Right lobe of liver (tissue), 6 donors: ENCODE results near the gene DIPK1B. TPM values are rescaled to one million over a fixed set of nuclear protein-coding genes. Genes with fewer than 3 reads are reported as not detected.

Experiments used
- ATAC-seq, 4 donors: fragments of 200-7000 bp; cut with Tn5 transposase; one replicate each; pipeline ENCODE4 v1.9.1; 2020; ENCODE audit warnings: mild to moderate bottlenecking in 4 of 4, moderate library complexity in 4 of 4
- DNase-seq, 3 donors: peaks; one replicate each; pipeline ENCODE4 v3.0.0-alpha.2; 2020
- H3K27ac ChIP-seq, 3 donors: fragments of 200-600 bp; one replicate each; pipeline ENCODE4 v1.8.0; 2022
- H3K27me3 ChIP-seq, 2 donors: fragments of 200-600 bp; one replicate each; pipeline ENCODE4 v1.8.0; 2022
- H3K36me3 ChIP-seq, 4 donors: fragments of 200-600 bp; sonication (generic) in 1 of 4; one replicate each; pipeline versions ENCODE4 v1.5.1 to v1.8.0; 2017 to 2022; ENCODE audit warnings: control low read depth in 1 of 4
- H3K4me1 ChIP-seq, 4 donors: fragments of 200-600 bp; sonication (generic) in 1 of 4; one replicate each; pipeline versions ENCODE4 v1.5.1 to v1.8.0; 2017 to 2022; ENCODE audit warnings: control low read depth in 1 of 4
- H3K4me3 ChIP-seq, 3 donors: fragments of 200-600 bp; one replicate each; pipeline ENCODE4 v1.8.0; 2022
- H3K9me3 ChIP-seq, 4 donors: fragments of 200-600 bp; sonication (generic) in 1 of 4; one replicate each; pipeline versions ENCODE4 v1.5.1 to v1.8.0; 2017 to 2022; ENCODE audit warnings: control low read depth in 1 of 4
- POLR2A ChIP-seq: fragments of 450-650 bp; IDR thresholded peaks from one replicate; pipeline ENCODE4 v1.6.1; 2017; ENCODE audit warnings: antibody characterized with exemption, mild to moderate bottlenecking
- WGBS: methylation state at CpG from one replicate; pipeline ENCODE4 v1.1.6; 2018; ENCODE audit warnings: low coverage, low lambda C conversion rate; ENCODE audit not compliant: insufficient coverage; ENCODE audit errors: missing lambda C conversion rate; 5-methylcytosine and 5-hydroxymethylcytosine counted together
- intact Hi-C, 2 donors: fragments of 100-400 bp; cut with DNase I; formaldehyde crosslinking; loops; one replicate each; pipeline versions ENCODE4 v1.11.2 to v1.14.1; 2022
- total RNA-seq, 6 experiments: library from RNA; depleted of rRNA in 2 of 6; stranded (reverse); fragments of >200 nt in 2 of 6; fragmentation: NEBNext Ultra II Directional in 3 of 6; extraction: Animal tissue kit (Norgen Biotek cat#: 25700) in 3 of 6; gene quantifications; one replicate each; pipeline versions ENCODE4 v1.1.0 to v1.2.4, GENCODE V29; 2016 to 2023
- TF ChIP-seq, protein P1 (sequence below), 4 donors: fragments of 200-600 bp in 3 of 4; fragments of 450-650 bp in 1 of 4; IDR thresholded peaks; one replicate each; pipeline versions ENCODE4 v1.5.1 to v1.8.0; 2016 to 2022; ENCODE audit warnings: antibody characterized with exemption in 4 of 4, mild to moderate bottlenecking in 2 of 4
- donor health status: DM: no; HTN: yes; CAD: no.
- donor health status: DM: no; HTN: no; CAD: no.
- donor health status: DM: no; HTN: no; CAD: no.
- donor health status: DM: no; HTN: yes; CAD: no.
- donor health status: DM: no; HTN: yes; CAD: no.

DIPK1B gene
- total RNA-seq, 6 experiments from 2014 or later = 1.4 to 7.7 (median 5.1) TPM

DNA sequence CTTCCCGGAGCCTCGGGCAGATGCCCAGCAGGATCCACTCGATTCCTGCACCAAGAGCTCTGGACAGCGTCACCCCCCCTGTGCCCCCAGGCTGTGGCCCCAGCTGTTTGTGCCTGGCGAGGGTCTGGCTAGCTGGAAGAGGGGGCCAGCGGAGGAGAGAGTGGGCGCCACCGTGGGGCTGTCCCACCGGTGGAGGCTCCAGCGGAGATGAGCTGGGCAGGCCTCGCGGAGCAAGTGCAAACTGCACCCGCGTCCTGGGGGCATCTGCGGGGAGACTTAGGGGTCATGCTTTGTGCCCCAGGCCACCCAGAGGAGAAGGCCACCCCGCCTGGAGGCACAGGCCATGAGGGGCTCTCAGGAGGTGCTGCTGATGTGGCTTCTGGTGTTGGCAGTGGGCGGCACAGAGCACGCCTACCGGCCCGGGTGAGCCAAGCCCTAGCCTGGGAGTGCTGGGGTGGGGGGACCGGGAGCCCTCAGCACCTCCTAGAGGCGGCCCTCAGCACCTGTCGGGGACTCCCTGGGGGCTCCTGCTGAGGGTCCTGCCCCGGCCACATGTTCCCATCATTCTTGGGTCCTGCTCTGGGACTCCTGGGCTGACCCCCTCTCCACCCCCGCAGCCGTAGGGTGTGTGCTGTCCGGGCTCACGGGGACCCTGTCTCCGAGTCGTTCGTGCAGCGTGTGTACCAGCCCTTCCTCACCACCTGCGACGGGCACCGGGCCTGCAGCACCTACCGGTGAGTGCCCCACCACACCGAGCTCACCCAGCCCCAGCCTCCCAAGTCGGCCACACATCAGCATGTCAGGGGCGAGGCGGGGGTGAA lies 44.2 kb upstream of the DIPK1B start:
- H3K4me3 ChIP-seq = peak overlapping the region; percentile 31 to 58 (median 33)
- no peaks in the 10 kb centered on the region for H3K27me3 ChIP-seq
- H3K9me3 ChIP-seq = no peaks in the 10 kb centered on the region
- TF ChIP-seq POLR2A = no peak
- TF ChIP-seq, protein P1, sequence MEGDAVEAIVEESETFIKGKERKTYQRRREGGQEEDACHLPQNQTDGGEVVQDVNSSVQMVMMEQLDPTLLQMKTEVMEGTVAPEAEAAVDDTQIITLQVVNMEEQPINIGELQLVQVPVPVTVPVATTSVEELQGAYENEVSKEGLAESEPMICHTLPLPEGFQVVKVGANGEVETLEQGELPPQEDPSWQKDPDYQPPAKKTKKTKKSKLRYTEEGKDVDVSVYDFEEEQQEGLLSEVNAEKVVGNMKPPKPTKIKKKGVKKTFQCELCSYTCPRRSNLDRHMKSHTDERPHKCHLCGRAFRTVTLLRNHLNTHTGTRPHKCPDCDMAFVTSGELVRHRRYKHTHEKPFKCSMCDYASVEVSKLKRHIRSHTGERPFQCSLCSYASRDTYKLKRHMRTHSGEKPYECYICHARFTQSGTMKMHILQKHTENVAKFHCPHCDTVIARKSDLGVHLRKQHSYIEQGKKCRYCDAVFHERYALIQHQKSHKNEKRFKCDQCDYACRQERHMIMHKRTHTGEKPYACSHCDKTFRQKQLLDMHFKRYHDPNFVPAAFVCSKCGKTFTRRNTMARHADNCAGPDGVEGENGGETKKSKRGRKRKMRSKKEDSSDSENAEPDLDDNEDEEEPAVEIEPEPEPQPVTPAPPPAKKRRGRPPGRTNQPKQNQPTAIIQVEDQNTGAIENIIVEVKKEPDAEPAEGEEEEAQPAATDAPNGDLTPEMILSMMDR (IDR thresholded peaks at IDR 0.05) = no peak
- peak in 1 of 3 donors; percentile 39 for DNase-seq
- WGBS = no CpG with 5 or more reads among the region's 40 CpGs
- H3K36me3 ChIP-seq = peaks cover 0 to 3% (median under 1%) of the 10 kb centered on the region in 4 donors
- H3K27ac ChIP-seq = peak overlapping the region in 1 of 3 donors; percentile 18
- peaks cover 0 to 23% (median 8%) of the 10 kb centered on the region in 4 donors for H3K4me1 ChIP-seq
- ATAC-seq = peak in 3 of 4 donors; percentile 0 to 1 (median 0)
- intact Hi-C loops = no loop called here

DNA sequence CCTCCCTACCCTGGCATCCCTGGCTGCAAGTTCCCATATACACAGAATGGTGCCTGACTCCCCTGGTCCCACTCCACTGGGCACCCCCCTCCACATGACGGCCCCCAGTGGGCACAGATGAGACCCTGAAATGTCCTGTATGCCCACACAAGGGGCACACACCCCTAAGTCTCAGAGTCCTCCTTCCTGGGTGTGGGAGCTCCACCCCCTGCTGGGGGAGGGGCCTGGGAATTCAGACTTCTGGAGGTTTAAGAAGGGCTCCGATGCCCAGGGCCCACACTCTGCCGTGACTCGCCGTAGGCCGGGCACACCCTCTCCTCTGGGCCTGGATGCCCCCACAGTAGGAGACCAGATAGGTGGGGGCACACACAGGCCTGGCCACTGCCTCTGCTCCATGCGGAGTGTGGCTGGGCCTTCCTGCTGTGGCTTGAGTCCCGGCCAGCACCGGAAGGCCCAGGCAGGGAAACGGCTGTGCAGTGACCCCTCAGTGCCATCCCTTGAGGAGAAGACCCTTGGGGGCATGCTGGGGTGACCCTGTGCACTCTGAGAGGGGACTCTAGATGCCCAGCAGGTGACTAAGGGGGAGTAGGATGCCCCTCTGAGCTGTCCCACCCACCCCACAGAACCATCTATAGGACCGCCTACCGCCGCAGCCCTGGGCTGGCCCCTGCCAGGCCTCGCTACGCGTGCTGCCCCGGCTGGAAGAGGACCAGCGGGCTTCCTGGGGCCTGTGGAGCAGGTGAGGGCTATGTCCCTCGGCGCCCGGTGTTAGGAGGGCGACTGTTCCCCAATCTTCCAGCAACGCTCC lies 43.2 kb upstream of the DIPK1B start:
- TF ChIP-seq POLR2A = no peak
- TF ChIP-seq, protein P1 (IDR thresholded peaks at IDR 0.05) = no peak
- Histone ChIP-seq H3K4me1 (peaks cover 0 to 33% (median 15%) of the 10 kb centered on the region in 4 donors), H3K36me3 (peaks cover 0 to 14% (median 6%) of the 10 kb centered on the region in 4 donors), H3K27ac (peak overlapping the region in 1 of 3 donors; percentile 22), H3K4me3 (peak overlapping the region in 2 of 3 donors; percentile 7 to 58), H3K27me3 (no peaks in the 10 kb centered on the region), H3K9me3 (no peaks in the 10 kb centered on the region)
- 20% methylated on average over 1 of the region's 23 CpGs for WGBS
- ATAC-seq (peak; percentile 0 to 2 (median 0)), DNase-seq (peak in 1 of 3 donors; percentile 49)
- intact Hi-C loops = no loop called here

DNA sequence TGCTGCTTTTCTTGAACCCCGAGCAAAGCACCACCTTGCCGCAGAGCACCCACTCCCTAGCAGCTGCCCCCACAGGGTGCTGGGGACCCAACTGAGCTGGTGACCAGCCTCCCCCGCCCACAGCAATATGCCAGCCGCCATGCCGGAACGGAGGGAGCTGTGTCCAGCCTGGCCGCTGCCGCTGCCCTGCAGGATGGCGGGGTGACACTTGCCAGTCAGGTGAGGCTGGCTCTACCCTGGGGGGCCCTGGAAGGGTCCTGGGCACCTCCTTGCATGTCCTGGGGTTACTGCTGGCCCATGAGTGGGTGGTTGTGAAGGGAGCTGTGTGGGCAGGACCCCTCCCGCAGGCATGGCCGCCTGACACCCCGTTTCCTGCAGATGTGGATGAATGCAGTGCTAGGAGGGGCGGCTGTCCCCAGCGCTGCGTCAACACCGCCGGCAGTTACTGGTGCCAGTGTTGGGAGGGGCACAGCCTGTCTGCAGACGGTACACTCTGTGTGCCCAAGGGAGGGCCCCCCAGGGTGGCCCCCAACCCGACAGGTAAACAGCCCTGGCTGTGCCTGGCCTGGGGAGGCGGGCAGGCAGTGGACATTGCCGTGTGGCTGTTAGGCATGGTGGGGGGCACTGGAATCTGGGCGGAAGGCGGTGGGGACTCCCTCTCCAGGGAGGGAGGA lies 42.4 kb upstream of the DIPK1B start:
- ATAC-seq (no peak), DNase-seq (peak in 1 of 3 donors; percentile 53)
- TF ChIP-seq, protein P1 (IDR thresholded peaks at IDR 0.05) = no peak
- TF ChIP-seq POLR2A = no peak
- Histone ChIP-seq H3K4me1 (peaks cover 0 to 40% (median 18%) of the 10 kb centered on the region in 4 donors), H3K36me3 (peaks cover 0 to 14% (median 6%) of the 10 kb centered on the region in 4 donors), H3K4me3 (no peak overlapping the region), H3K9me3 (no peaks in the 10 kb centered on the region), H3K27ac (peak overlapping the region in 1 of 3 donors; percentile 22), H3K27me3 (no peaks in the 10 kb centered on the region)
- intact Hi-C loops = no loop called here
- 66% methylated on average over 7 of the region's 23 CpGs for WGBS

DNA sequence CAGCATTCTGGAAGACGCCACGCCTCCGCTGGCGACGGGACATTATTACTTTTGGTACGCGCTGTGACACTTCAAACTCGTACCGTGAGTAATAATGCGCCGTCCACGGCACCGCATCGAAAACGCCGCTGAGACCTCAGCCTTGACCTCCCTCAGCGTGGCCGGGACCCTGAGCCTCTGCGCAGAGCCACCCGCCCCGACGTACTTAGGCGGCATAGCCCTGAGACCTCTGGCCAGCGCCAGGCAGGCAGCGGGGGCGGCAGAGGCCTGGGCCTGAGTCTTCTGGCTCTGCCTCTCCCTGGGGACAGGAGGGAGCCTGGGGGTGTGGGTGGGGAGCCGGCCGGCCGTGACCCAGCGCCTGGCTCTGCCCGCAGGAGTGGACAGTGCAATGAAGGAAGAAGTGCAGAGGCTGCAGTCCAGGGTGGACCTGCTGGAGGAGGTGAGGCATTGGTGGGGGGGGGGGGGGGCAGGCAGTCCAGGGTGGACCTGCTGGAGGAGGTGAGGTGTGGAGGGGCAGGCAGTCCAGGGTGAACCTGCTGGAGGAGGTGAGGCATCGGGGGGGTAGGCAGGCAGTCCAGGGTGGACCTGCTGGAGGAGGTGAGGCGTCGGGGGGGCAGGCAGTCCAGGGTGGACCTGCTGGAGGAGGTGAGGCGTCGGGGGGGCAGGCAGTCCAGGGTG lies 41.7 kb upstream of the DIPK1B start:
- no peaks in the 10 kb centered on the region for H3K9me3 ChIP-seq
- no peak overlapping the region for H3K27ac ChIP-seq

More for the DNA sequence above, 41.7 kb upstream of the DIPK1B start:
- H3K36me3 ChIP-seq = peaks cover 0 to 14% (median 6%) of the 10 kb centered on the region in 4 donors
- DNase-seq = peak in 1 of 3 donors; percentile 42
- no peak overlapping the region for H3K4me3 ChIP-seq
- 32% methylated on average over 4 of the region's 36 CpGs for WGBS
- ATAC-seq = no peak
- TF ChIP-seq, protein P1 (IDR thresholded peaks at IDR 0.05) = no peak
- no peak for TF ChIP-seq POLR2A
- peaks cover 0 to 38% (median 19%) of the 10 kb centered on the region in 4 donors for H3K4me1 ChIP-seq
- intact Hi-C loops = no loop called here
- no peaks in the 10 kb centered on the region for H3K27me3 ChIP-seq
